Esophagus squamous epithelium (tissue), 5 donors: ENCODE results near the gene CORO1C. TPM values are rescaled to one million over a fixed set of nuclear protein-coding genes. Genes with fewer than 3 reads are reported as not detected.

Experiments used
- DNase-seq: peaks from one replicate; lab custom pipeline; 2025; lab: John Stamatoyannopoulos, UW
- H3K27ac ChIP-seq, 4 donors: fragments of 200-600 bp; sonication (generic); one replicate each; pipeline ENCODE4 v1.5.1; 2016 to 2019; ENCODE audit warnings: mild to moderate bottlenecking in 1 of 4
- H3K27me3 ChIP-seq, 4 donors: fragments of 200-600 bp; sonication (generic); 1 replicate in 3 of 4; 2 replicates in 1 of 4; pipeline versions ENCODE4 v1.5.1 to v1.6.0; 2017 to 2021; ENCODE audit warnings: antibody characterized with exemption in 1 of 4
- H3K36me3 ChIP-seq, 3 donors: fragments of 200-600 bp; sonication (generic); one replicate each; pipeline ENCODE4 v1.5.1; 2016 to 2019
- H3K4me1 ChIP-seq, 3 donors: fragments of 200-600 bp; sonication (generic); one replicate each; pipeline ENCODE4 v1.5.1; 2017 to 2019
- H3K4me3 ChIP-seq, 4 donors: fragments of 200-600 bp; sonication (generic); 1 replicate in 3 of 4; 2 replicates in 1 of 4; pipeline ENCODE4 v1.5.1; 2016 to 2019; ENCODE audit warnings: mild to moderate bottlenecking in 2 of 4, moderate library complexity in 1 of 4
- H3K9me3 ChIP-seq, 3 donors: fragments of 200-600 bp; sonication (generic); one replicate each; pipeline ENCODE4 v1.5.1; 2016 to 2019
- POLR2A ChIP-seq, 4 donors: fragments of 450-650 bp; IDR thresholded peaks; one replicate each; pipeline ENCODE4 v1.6.1; 2017; ENCODE audit warnings: antibody characterized with exemption in 4 of 4, mild to moderate bottlenecking in 4 of 4, moderate library complexity in 3 of 4
- WGBS, 2 donors: methylation state at CpG; one replicate each; pipeline ENCODE4 v1.1.5; 2018; 5-methylcytosine and 5-hydroxymethylcytosine counted together
- intact Hi-C: fragments of 100-400 bp; cut with DNase I; formaldehyde crosslinking; loops from one replicate; pipeline ENCODE4 v1.15.0; 2022
- total RNA-seq, 4 donors: library from RNA; depleted of rRNA; stranded (reverse); fragments of >200 nt; gene quantifications; one replicate each; pipeline ENCODE4 v1.1.0, GENCODE V29; 2016
- TF ChIP-seq, protein P1 (sequence below), 6 experiments: fragments of 450-650 bp in 4 of 6; fragments of 200-600 bp in 2 of 6; sonication (generic) in 2 of 6; IDR thresholded peaks; one replicate each; pipeline ENCODE4 v1.5.1; 2016 to 2019; ENCODE audit warnings: antibody characterized with exemption in 6 of 6, mild to moderate bottlenecking in 4 of 6, moderate library complexity in 4 of 6
- donor health status: DM: yes; HTN: yes; CAD: no.

CORO1C gene
- 100 to 1,000 TPM in 3 of 4 donors, 10 to 100 TPM in 1; 67.2 to 142 (median 114) TPM for total RNA-seq

DNA sequence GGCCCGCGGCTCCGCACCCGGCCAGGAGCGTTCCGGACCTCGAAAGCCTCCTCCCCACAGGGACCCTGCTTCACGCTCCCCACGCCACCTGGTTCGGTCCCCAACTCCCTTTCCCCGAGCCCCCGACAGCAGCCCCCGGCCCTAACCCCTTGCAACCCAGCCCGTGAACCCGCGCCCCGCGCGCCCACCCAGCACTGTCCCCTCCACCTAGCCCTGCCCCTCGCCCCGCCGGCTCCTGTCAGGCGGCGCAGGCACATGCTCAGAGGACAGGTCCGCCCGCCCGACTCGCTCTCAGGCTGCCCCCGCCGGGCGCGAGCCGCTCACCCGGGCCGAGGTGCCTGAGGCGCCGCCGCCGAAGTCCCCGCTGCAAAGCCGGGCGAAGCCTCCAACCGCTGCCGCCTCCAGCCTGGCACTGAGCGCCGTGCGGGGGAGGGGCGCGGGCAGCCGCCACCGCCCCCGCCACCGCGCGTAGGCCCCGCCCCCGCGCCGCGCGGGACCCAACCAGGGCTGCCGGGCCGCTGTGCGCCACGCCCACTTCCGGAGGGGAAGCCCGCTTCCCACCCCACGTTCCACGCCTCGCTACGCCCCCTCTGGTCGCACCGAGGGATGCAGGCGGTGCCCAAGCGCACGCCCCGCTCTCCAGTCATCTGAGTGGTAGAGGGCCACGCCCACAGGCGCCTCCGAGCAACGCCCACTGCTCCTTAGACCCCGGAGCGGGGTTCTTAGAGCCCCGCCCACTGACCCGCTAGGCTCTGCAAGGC lies at the start of gene CORO1C:
CORO1C (minus strand) TSS at position 414 of the 761 bp plus-strand sequence. CDS start 30,200 bp downstream, outside the sequence.
- peak; percentile 92 for DNase-seq
- Histone ChIP-seq H3K9me3 (no peaks in the 10 kb centered on the region), H3K36me3 (no peaks in the 10 kb centered on the region), H3K4me1 (peaks cover 12 to 72% (median 25%) of the 10 kb centered on the region in 3 donors), H3K4me3 (peak within 1 kb of the TSS; percentile 72 to 98 (median 78)), H3K27ac (peak within 1 kb of the TSS; percentile 97 to 99 (median 98)), H3K27me3 (no peaks in the 10 kb centered on the region)
- peak in 3 of 4 donors; percentile 83 to 99 (median 98) for TF ChIP-seq POLR2A (IDR thresholded peaks at IDR 0.05)
- TF ChIP-seq, protein P1, sequence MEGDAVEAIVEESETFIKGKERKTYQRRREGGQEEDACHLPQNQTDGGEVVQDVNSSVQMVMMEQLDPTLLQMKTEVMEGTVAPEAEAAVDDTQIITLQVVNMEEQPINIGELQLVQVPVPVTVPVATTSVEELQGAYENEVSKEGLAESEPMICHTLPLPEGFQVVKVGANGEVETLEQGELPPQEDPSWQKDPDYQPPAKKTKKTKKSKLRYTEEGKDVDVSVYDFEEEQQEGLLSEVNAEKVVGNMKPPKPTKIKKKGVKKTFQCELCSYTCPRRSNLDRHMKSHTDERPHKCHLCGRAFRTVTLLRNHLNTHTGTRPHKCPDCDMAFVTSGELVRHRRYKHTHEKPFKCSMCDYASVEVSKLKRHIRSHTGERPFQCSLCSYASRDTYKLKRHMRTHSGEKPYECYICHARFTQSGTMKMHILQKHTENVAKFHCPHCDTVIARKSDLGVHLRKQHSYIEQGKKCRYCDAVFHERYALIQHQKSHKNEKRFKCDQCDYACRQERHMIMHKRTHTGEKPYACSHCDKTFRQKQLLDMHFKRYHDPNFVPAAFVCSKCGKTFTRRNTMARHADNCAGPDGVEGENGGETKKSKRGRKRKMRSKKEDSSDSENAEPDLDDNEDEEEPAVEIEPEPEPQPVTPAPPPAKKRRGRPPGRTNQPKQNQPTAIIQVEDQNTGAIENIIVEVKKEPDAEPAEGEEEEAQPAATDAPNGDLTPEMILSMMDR (IDR thresholded peaks at IDR 0.05), result peak; percentile 66 to 97 (median 92)
- WGBS, 2 donors, result 0% methylated on average over 4 of the region's 85 CpGs; no CpG with 5 or more reads in 1 of the 2 donors
- intact Hi-C loops, result loop anchor here (5.0 to 10.0 kb wide), 3 partner anchors 34 to 124 kb away; partner anchors contain the start of gene SSH1

DNA sequence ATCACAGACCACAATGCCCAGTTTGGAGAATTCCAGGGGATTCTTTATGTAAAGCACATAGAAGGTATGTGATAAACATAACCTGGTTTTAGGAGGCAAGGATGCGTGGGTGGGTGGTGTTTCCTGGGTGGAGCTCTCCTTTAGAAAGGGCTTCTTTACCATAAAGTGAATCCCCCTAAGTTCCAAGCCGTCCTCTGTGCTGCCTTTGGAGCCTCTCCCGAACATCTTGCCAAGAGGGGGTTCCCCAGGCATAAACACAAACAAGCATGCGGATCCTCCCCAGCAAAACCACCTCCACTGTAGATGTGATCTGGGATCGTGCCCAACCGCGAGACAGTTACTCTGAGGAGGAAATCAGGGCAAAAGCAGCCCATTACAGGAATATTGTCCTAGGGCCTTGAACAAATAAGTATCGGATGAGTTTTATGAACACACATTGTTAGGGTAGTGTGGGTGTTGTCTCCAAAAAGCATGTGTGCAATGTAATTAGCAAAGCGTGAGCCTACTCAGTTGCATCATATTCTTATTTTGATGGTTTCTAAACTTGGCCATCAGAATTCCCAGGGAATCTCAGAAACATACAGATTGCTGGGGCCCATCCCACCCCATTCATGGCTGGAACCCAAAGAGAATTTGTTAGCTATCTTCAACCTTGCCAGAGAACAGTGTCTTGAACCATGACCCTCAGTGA lies 48.8 kb upstream of the CORO1C start:
- Histone ChIP-seq H3K27me3 (no peaks in the 10 kb centered on the region), H3K4me1 (peaks cover 0 to 40% (median 6%) of the 10 kb centered on the region in 3 donors), H3K36me3 (peaks cover 0 to 33% (median 0%) of the 10 kb centered on the region in 3 donors), H3K9me3 (no peaks in the 10 kb centered on the region), H3K4me3 (no peak overlapping the region), H3K27ac (peak overlapping the region in 3 of 4 donors; percentile 44 to 81 (median 58))
- DNase-seq, result no peak
- 53 to 60% methylated on average over 8 to 9 of the region's 9 CpGs for WGBS, 2 donors
- no peak for TF ChIP-seq POLR2A (IDR thresholded peaks at IDR 0.05)
- TF ChIP-seq, protein P1 (IDR thresholded peaks at IDR 0.05), result no peak
- intact Hi-C loops, result no loop called here

DNA sequence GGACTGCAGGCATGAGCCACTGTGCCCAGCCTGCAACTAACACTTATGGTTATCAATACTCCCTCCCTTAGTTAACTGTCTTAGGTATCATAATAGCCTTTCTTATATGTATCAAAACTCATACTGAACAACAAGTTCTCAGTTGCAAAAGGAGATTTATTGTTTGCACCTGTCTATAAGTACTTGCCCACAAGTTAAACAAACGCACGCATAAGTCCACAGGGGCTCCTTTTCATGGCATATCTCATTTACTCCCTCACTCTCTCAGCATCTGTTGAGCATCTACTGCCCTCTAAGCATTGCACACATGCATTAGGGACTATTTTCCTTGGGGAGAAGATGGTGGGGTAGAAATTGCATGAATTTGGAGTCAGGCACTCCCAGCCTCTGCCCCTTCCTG lies 46.7 kb upstream of the CORO1C start:
- Histone ChIP-seq H3K36me3 (peaks cover 0 to 12% (median 0%) of the 10 kb centered on the region in 3 donors), H3K4me3 (no peak overlapping the region), H3K4me1 (peaks cover 9 to 45% (median 26%) of the 10 kb centered on the region in 3 donors), H3K27me3 (no peaks in the 10 kb centered on the region), H3K27ac (no peak overlapping the region), H3K9me3 (no peaks in the 10 kb centered on the region)
- intact Hi-C loops, result no loop called here
- 69 to 85% methylated on average over 2 of the region's 2 CpGs for WGBS, 2 donors
- TF ChIP-seq POLR2A (IDR thresholded peaks at IDR 0.05), result no peak
- TF ChIP-seq, protein P1 (IDR thresholded peaks at IDR 0.05), result no peak
- DNase-seq, result no peak

DNA sequence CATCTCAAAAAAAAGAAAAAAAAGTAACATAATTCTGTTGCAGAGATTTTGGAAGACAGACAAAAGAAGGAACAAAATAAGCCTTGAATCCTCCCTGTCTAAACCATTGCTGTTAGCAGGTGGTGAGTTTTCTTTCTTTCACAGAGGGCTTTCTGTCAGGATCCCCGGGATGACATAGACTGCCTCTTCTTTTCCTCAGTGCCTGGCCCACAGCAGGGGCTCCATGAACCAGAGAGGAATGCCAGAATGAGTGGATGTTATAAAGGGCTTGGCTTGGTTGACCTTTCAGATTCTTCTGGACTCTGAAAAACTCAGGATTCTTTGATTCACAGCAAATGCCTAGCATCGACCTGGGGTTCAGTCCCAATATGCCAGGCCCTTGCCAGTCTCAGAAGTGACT lies 45.8 kb upstream of the CORO1C start:
- DNase-seq, result no peak
- no peaks in the 10 kb centered on the region for H3K27me3 ChIP-seq
- TF ChIP-seq, protein P1 (IDR thresholded peaks at IDR 0.05), result no peak
- no peak for TF ChIP-seq POLR2A (IDR thresholded peaks at IDR 0.05)
- WGBS, 2 donors, result 46 to 65% methylated on average over 2 of the region's 2 CpGs
- no peak overlapping the region for H3K4me3 ChIP-seq
- H3K9me3 ChIP-seq, result no peaks in the 10 kb centered on the region
- peaks cover 13 to 54% (median 35%) of the 10 kb centered on the region in 3 donors for H3K4me1 ChIP-seq
- peak overlapping the region in 1 of 4 donors; percentile 44 for H3K27ac ChIP-seq
- intact Hi-C loops, result no loop called here
- peaks cover 0 to 3% (median 0%) of the 10 kb centered on the region in 3 donors for H3K36me3 ChIP-seq
